Parietal lobe (tissue), 2 donors: ENCODE data around the gene ZNF106. TPM values are rescaled to one million over a fixed set of nuclear protein-coding genes. Genes with fewer than 3 reads are reported as not detected.

Experiments
- small RNA-seq: library from RNA; depleted of rRNA; stranded (forward); fragments of <200 nt; gene quantifications from one replicate; pipeline ENCODE3, GENCODE V24; 2014; ENCODE audit warnings: low replicate concordance
- total RNA-seq: library from RNA; depleted of rRNA; stranded (reverse); fragments of >200 nt; gene quantifications from one replicate; pipeline ENCODE4 v1.2.3, GENCODE V29; 2014

The ZNF106 gene
- total RNA-seq = 61.7 TPM

GRCh38 chr15:42490671-42491538 is at the start of gene ZNF106:
TSS of gene ZNF106 (minus strand) at chr15:42491141. CDS start at chr15:42472289, 18,852 bp downstream.

GRCh38 chr15:42495361-42496212 is 4.6 kb upstream of the ZNF106 start, which contains the start of gene SNAP23:
TSS of gene SNAP23 (plus strand) at chr15:42495634. CDS start at chr15:42511847, 16,213 bp downstream.

Small RNA genes within 50 kb of the gene (small RNA-seq; reads per million reads assigned to genes)
- not detected for gene RNU6-188P

Other genes starting within 250 kb of the ZNF106 start
- gene GANC, start 217.9 kb downstream of the ZNF106 start, total RNA-seq = 21.0 TPM
- 76.1 TPM for gene TMEM87A, start 217.7 kb downstream of the ZNF106 start, total RNA-seq
- gene CAPN3, start 131.6 kb downstream of the ZNF106 start, total RNA-seq = 1.9 TPM
- 32.9 TPM for gene SNAP23, start 4.5 kb upstream of the ZNF106 start, total RNA-seq
- 27.2 TPM for gene LRRC57, start 57.7 kb upstream of the ZNF106 start, total RNA-seq
- gene HAUS2, start 57.7 kb upstream of the ZNF106 start, total RNA-seq = 33.8 TPM
- 35.1 TPM for gene STARD9, start 84.5 kb upstream of the ZNF106 start, total RNA-seq
- gene CDAN1, start 246.0 kb upstream of the ZNF106 start, total RNA-seq = 21.3 TPM